GM21423 (cell line): Measurements from ENCODE around the gene COL6A5.
"Not testable (repeated sequence)": the region's sequence is repeated elsewhere in the genome, so short reads cannot be mapped to it uniquely, and the experiment has no call there.

Source experiments
- ATAC-seq: cut with Tn5 transposase; IDR thresholded peaks from one replicate; pipeline ENCODE4 v1.9.1; 2021; ENCODE audit warnings: mild to moderate bottlenecking, moderate library complexity; ENCODE audit not compliant: unreplicated experiment

Gene COL6A5, protein sequence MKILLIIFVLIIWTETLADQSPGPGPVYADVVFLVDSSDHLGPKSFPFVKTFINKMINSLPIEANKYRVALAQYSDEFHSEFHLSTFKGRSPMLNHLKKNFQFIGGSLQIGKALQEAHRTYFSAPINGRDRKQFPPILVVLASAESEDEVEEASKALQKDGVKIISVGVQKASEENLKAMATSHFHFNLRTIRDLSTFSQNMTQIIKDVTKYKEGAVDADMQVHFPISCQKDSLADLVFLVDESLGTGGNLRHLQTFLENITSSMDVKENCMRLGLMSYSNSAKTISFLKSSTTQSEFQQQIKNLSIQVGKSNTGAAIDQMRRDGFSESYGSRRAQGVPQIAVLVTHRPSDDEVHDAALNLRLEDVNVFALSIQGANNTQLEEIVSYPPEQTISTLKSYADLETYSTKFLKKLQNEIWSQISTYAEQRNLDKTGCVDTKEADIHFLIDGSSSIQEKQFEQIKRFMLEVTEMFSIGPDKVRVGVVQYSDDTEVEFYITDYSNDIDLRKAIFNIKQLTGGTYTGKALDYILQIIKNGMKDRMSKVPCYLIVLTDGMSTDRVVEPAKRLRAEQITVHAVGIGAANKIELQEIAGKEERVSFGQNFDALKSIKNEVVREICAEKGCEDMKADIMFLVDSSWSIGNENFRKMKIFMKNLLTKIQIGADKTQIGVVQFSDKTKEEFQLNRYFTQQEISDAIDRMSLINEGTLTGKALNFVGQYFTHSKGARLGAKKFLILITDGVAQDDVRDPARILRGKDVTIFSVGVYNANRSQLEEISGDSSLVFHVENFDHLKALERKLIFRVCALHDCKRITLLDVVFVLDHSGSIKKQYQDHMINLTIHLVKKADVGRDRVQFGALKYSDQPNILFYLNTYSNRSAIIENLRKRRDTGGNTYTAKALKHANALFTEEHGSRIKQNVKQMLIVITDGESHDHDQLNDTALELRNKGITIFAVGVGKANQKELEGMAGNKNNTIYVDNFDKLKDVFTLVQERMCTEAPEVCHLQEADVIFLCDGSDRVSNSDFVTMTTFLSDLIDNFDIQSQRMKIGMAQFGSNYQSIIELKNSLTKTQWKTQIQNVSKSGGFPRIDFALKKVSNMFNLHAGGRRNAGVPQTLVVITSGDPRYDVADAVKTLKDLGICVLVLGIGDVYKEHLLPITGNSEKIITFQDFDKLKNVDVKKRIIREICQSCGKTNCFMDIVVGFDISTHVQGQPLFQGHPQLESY (N-terminal part only)

DNA sequence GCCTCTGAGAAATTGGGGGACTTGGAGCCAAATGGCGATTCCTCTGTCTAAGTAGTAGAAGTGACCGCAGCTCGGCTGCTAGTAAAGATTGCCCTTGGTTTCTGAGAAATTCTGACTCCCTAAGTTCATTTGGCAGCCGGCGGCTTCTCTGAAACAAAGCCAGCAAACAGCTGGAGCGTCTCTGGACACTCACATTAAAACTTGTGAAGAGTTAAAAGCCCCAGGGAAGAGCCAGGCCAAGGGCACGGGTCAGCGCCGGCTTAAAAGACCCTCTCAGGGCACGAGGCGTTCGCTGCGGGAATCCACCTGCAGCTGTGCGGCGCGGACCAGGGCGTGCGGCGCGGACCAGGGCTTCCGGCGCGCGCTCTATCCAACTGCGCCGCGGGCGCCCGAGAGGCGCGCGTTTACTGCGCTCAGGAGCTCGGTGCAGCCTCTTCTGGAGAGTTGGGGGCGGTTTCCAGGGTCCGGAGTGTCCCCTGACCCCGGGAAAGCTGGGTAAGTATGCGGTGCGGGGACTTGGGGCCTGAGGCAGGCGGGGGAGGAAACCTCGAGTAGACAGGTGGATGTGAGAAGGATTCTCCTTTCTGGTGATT is at the start of gene COL6A5:
TSS of gene COL6A5 (plus strand) at position 186 of the 593 bp plus-strand sequence. CDS start 27,967 bp downstream, outside the sequence.
- ATAC-seq: no peak

DNA sequence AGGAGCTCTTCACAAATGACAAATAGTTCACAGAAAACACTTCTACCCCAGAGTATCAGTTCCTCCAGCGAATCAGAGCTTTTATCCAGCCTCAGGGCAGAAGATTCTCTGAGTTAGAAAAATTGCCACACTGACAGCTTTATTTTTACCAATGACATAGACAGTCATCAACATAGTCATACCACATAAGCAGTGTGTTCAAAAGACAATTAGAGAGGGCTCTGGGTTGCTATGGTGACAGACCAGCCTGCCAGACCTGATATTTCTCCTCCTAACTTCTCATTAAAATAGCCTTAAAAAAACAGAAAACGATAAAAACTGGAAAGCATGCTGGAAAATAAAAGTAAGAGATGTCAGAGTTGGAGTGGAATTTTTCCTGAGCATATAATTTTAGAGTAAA is 45.9 kb upstream of the COL6A5 start:
- ATAC-seq: no peak

DNA sequence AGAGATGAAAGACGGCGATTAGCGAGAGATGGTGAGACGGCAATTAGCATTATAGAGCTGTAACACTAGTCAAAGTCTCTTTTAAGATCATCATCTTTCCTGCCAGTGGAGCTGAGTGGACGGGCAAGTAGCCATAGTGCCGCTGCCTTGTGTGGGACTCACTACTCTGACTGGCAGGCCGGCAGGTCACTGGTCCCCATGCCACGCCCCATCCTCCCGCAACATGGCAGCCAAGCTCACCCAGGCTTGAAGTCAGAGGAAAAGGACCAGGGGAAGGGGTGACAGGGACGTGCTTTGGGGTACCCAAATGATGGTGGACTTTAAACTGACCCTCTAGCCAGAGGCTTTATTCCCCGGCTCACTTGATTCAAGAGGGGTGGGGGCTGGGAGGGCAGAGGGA is 44.6 kb upstream of the COL6A5 start:
- no peak for ATAC-seq

DNA sequence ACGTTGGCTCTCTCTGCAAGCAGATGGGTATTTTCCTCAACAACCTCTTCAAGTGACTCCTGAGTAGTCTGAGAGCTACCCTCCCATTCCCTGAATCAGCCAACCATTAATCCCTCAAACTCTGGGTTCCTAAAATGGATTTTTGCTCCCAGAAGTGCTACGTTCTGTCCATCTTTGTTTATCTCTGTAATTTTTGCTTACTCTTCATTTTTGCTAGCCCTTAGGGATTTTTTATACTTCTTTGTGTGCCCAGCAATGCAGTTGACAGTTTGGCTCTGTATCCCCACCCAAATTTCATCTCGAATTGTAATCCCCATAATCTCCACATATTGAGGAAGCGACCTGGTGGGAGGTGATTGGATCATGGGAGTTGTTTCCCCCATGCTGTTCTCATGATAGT is 35.4 kb upstream of the COL6A5 start:
- ATAC-seq: no peak

DNA sequence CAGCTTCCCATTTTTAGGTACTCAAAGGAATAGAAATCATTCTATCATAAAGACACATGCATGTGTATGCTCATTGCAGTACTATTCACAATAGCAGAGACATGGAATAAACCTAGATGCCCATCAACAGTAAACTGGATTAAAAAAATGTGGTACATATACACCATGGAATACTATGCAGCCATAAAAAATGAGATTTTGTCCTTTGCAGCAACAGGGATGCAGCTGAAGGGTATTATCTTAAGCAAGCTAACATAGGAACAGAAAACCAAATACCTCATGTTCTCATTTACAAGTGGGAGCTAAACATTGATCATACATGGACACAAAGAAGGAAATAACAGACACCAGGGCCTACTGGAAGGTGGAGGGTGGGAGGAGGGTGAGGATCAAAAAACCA is 33.1 kb upstream of the COL6A5 start:
- no peak for ATAC-seq

DNA sequence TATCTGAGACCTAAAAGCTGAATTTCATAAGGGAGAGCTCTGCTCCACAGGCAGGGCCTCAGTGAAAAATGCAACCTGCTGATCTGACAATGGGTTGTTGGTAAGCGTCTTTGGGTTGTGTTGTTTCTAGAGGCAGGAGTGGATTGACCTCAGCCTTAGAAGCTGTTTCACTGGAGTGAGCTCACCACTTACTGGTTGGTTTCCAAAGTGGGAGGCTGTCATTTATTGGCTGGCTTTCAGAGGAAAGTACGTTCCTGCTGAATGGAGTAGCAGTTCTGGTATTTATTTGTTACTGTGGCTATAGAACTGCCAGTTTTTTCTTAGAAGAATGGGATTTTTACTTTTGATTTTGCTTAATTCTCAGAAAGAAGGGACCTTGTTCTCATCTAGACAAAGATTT is 29.3 kb upstream of the COL6A5 start:
- no peak for ATAC-seq

DNA sequence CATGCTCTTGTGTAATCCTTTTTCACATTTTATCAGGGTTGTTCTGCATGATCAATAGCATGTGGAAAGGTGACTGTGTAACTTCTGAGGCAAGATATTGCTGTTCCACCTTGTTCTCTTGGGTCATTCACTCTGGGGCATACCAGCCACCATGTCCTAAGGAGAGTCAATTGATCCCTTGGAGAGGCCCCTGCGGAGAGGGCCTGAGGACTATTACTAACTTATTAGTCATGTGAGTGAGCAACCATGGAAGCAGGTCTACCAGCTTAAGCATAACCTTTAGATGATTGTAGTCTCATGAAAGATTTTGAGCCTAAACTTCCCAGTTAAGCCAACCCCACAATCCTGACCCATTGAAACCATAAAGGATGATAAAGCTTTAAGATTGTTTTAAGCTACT is 22.0 kb upstream of the COL6A5 start:
- no peak for ATAC-seq

DNA sequence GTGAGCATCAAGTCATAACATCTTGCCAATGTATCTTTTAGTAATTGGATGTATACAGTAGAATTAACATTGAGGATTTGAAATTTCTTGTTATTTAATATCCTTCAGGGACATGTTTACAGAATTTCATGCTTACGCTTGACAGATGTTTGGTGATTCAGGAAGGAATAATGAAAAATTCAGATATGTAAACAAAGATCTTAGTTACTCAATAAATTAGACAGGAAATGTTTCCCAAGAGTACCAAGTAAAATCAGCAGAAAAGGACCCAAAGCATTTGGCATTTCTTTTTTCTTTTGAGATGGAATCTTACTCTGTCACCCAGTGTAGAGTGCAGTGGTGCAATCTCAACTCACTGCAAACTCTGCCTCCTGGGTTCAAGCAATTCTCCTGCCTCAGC is 4.7 kb upstream of the COL6A5 start:
- no peak for ATAC-seq

DNA sequence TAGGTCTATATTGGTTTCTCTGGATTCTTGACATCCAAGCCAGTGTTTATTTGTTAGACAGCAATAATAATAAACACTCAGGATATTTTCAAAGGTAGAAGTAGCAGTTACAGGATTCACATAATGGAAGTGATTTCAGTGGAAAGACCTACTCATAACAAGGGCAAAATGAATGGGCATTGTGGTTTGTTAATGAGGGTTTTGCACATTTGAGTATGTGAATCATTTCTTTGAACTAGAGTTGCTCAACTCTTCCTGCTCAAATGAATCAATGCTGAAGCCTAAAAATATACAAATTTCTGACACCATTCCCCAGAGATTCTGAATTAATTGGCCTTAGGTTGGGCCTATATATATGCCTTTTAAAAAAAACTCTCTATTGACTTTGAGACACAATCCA is 4.1 kb upstream of the COL6A5 start:
- no peak for ATAC-seq

DNA sequence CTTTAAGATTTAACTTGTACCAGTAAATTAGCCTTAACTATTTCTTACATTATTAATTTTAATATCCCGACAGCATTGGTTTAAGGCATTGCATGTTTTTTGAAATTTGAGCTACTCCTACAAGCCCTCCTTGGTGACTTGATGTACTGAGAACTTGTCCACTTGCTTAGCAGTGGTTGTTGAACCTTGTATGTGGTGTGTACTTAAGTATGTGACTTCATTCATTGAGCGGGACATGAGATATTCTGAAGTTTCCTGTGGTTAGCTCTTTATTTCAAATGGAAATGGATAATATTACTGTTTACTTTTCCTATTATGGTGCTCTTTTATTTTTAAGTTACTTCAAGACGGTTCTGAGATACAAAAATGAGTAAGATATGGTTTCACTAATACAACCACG is 3.6 kb upstream of the COL6A5 start:
- ATAC-seq: no peak

DNA sequence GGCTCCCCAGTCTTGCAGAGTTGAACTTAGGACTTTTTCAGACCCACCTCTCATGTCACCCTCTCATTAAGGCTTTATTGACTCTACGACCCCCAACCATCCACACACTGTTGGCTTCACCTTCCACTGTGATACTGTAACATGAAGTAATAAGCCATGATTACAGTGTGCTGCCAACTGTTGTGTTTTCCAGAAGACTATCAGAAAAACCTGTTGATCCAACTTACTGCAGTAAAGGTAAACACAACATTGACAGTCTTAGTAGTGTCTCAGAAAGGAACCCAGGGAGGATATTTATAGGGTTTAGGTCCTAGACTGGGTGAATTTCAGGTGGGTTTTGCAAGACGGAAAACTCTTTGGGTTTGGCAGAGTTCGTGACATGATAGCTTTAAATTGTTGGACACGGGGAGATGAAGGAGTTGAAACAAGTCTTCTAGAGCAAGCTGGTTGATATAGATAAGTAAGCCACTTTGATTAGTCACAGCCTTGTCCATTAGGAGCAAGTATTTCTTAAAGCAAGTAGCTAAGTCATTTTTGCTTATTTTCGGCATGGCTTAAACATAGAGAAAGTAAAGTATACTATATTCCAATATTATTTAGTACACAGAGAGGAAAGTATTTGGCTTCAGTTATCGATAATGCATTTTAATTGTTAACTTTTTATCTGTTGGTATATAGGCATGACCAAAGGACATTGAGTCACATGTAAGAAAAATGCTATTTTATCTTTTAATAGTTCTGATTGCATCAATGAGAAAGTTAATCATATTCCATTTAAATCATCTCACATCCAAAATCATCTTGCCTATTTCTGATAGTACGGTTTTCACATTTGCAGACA is 2.4 kb upstream of the COL6A5 start:
- ATAC-seq: no peak

DNA sequence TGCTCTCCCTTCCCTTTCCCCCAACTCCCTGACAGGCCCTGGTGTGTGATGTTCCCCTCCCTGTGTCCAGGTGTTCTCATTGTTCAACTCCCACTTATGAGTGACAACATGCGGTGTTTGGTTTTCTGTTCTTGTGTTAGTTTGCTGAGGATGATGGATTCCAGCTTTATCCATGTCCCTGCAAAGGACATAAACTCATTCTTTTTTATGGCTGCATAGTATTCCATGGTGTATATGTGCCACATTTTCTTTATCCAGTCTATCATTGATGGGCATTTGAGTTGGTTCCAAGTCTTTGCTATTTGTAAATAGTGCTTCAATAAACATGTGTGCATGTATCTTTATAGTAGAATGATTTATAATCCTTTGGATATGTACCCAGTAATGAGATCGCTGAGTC is 2.8 kb downstream of the COL6A5 start:
- not testable (repeated sequence) for ATAC-seq

DNA sequence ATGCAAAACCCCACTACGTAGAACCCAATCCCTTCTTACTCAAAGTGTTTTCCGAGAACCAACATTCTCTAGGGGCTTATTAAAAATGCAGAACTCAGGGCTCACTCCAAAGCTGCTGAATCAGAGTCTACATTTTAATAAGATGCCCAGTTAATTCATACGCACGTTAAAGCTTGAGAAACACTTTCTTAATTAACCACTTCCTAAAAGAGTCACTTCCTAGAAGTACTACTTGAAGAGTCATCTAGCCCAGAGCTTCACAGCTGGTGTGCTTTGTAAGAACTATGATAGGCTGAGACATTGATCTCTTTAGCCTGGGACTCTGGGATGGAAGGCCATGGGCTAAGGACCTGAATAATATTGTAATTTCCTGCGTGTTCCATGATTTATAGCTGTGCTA is 9.0 kb downstream of the COL6A5 start:
- ATAC-seq: no peak

DNA sequence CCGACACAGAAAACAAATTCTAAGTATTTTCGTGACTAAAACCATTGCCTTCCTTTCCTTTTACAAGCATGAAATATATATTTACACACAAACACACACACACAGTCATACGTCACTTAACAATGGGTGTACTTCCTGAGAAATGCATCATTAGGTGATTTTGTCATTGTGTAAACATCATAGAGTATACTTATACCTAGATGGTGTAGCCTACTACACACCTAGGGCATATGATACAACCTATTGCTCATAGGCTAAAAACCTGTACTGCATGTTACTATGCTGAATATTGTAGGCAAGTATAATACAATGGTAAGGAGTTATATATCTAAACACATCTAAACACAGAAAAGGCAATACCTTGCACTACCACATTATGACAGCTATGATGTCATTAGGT is 28.6 kb downstream of the COL6A5 start:
- no peak for ATAC-seq

DNA sequence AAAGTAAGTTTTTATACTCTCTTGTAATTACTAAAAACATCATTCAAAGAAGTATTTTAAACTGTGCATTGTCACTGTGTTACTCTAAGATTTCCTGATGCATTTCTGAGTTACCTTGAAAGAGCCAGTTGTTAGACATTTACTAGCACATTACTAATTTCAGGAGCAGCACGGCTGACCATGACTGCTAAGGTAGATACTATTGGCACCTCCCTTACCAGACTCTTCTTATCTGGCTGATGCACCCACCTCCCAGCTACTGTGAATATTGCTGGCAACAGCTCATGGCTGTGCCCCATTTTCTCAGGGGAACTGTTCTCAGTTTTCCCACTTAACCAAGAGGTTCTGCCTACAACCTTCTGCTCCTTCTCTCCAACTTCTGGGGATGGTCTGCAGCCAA is 29.4 kb downstream of the COL6A5 start:
- no peak for ATAC-seq

DNA sequence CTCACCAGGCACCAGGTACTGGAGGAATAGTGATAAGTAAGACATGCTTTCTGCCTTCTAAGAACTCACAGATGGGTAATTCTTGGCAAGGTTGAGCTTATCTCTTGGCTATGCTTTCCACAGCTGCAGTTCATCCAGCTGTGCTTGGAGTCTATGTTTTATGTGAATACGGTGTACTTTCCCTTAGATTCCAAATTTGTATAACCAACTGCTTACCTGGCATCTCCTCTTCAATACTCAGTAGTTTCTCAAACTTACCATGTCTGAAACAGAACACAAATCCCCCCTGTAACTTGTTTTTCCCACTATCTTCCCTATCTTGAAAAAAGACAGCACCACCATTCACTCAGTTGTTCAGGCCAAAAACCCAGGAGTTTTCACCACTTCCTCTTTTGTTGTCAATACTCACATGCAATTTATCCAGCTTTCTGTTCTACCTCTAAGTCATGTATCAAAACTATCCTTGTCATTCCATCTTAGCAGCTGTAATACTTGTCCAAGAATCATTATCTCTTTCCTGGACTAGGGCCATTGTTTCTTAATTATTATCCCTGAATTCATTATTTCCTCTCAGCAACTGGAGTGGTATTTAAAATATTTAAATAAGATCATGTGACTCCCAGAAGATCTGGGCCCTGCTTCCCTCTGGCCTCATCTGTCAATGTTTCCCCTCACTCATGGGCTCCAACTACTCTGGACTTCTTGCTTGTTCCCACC is 32.6 kb downstream of the COL6A5 start:
- no peak for ATAC-seq

DNA sequence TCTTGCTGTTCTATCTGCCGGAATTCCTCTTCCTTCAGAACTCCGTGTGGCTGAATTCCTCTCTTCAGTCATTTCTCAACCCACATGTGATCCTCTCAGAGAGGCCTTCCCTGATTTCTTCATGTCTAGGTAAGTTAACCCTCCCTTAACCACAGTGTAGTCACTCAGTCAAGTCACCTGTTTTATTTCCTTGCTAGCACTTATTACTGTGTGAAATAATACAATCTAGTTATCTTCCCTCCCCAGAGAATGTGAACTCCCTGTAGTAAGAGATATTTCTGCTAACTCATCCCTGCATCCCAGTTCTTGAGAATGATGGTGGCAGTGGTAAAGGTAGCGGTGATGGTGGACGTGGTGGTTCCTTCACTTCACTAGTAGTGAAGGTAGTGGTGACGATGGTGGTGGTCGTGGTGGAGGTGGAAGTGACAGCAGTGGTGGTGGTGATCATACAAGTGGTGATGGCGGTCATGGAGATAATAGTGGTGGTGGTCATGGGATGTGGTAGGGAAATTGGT is 33.3 kb downstream of the COL6A5 start:
- no peak for ATAC-seq

DNA sequence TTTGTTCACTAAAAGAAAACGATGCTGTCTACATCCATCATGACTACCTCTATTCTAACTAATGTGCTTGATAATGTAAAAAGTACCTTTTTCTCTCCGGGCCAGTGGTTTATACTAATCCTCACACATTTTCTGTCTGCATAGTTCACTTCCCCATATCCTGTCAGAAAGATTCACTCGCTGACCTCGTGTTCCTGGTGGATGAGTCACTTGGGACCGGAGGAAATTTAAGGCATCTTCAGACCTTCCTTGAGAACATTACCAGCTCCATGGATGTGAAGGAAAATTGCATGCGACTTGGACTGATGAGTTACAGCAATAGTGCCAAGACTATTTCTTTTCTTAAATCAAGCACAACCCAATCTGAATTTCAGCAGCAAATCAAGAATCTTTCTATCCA is 33.8 kb downstream of the COL6A5 start:
- no peak for ATAC-seq

DNA sequence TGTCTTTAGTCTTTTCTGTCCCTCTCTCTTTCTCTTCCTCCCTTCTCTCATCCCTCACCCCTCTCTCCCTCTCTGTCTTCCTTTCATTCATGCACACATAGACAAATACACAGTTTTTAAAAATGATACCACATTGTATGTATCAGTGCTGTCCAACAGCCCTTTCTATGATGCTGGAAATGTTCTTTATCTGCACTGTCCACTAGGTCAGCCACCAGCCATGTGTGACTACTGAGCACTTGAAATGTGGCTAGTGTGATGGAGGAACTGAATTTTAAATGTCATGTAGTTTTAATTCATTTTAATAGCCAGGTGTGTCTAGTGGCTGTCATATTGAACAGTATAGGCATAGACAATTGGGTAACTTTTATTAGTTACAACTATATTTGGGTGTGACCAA is 34.9 kb downstream of the COL6A5 start:
- no peak for ATAC-seq
